ENCODE data around the gene THOC7.

GRCh38 chr3:63870615-63871005 lies 7.0 kb upstream of the THOC7 start:
- TF ChIP-seq CEBPB (IDR thresholded peaks at IDR 0.05; ENCODE audit: low read depth, low read length) (no peak), CTCF (conservative IDR thresholded peaks at IDR 0.05; ENCODE audit: low read depth, low read length) (no peak), SMC3 (IDR thresholded peaks at IDR 0.05; ENCODE audit: low read depth, low read length) (no peak), CHD1 (IDR thresholded peaks at IDR 0.05; ENCODE audit: low read depth, low read length) (no peak), RFX5 (IDR thresholded peaks at IDR 0.05; ENCODE audit: low read depth, low read length) (no peak), BHLHE40 (IDR thresholded peaks at IDR 0.05; ENCODE audit: low read depth, low read length) (no peak), POLR2A (IDR thresholded peaks at IDR 0.05; ENCODE audit: low read depth, low read length) (no peak)
